Activated CD8-positive, alpha-beta memory T cell treated with anti-CD3 and anti-CD28 coated beads for 48 hours (primary cell): ENCODE results near the gene EML6.
"Not testable (repeated sequence)": the region's sequence is repeated elsewhere in the genome, so short reads cannot be mapped to it uniquely, and the experiment has no call there.

Experiments
- DNase-seq, 3 experiments: peaks; one replicate each; pipeline ENCODE4 v3.0.0-alpha.2; 2020; ENCODE audit warnings: low read depth in 2 of 3, low spot score in 2 of 3

The EML6 gene

GRCh38 chr2:54983345-54984220 is 260.1 kb downstream of the EML6 start:
- DNase-seq, result no peak

- DNase-seq, result no peak
These were observed 261.0 kb downstream of the EML6 start for GRCh38 chr2:54984476-54984875.

GRCh38 chr2:54986264-54986663 is 262.8 kb downstream of the EML6 start:
- DNase-seq, result no peak

- no peak for DNase-seq
These were observed 265.1 kb downstream of the EML6 start for GRCh38 chr2:54988612-54989011.

DNA sequence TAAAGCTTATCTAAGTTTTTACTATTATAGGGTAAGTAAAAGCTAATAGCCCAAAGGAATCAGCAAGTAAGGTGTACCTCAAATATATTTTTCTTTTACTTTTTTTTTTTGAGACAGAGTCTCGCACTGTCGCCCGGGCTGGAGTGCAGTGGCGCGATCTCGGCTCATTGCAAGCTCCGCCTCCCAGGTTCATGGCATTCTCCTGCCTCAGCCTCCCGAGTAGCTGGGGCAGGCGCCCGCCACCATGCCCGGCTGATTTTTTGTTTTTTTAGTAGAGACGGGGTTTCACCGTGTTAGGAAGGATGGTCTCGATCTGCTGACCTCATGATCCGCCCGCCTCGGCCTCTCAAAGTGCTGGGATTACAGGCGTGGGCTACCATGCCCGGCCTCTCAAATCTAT is 267.2 kb downstream of the EML6 start:
- DNase-seq, result not testable (repeated sequence)

DNA sequence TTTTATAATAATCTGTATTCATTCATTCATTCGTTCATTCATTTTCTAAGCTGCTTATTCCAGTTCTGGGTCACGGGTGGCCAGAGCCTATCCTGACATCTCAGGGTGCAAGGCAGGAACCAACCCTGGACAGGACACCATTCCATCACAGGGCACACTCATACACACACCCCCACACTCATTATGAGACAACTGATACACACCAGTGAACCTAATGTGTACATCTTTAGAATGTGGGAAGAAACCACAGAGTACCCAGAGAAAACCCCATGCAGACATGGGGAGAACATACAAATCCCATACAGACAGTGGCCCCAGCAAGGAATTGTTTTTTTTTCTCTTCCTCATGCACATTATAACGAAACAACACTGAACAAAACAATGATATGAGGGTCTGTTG is 272.1 kb downstream of the EML6 start:
- no peak for DNase-seq

DNA sequence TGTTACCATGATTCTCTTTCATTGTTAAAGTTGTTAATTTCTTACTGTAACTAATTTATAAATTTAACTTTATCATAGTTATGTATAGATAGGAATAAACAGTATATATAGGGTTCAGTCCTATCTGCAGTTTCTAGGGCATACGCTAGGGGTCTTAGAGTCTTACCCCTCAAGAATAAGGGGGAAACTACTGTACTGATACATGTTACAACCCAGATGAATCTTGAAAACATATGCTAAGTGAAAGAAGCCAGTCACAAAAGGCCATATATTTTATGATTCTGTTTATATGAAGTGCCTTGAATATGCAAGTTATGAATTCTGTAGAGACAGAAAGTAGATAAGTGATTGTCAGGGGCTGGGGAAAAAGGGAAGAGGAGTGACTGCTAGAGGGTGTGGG is 274.4 kb downstream of the EML6 start:
- no peak for DNase-seq

- DNase-seq, result no peak
These were observed 275.7 kb downstream of the EML6 start for GRCh38 chr2:54999182-54999581.

DNA sequence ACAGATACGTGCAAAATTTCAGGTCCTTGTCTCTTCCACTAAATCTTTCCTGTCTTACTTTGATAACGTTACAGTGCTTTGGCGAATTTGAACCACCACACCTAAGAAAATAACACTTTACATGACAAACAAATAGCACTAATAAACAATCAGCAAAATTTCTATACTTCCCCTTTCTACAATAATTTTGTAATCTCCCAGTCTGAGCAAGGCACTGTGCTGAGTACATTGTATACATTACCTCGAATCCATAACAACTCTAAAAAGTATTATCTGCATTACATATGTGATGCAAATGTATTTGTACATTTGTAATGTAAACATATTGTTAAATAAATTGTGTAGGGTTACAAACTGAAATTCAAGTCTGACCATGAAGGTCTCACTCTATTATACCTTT is 276.9 kb downstream of the EML6 start:
- no peak for DNase-seq

DNA sequence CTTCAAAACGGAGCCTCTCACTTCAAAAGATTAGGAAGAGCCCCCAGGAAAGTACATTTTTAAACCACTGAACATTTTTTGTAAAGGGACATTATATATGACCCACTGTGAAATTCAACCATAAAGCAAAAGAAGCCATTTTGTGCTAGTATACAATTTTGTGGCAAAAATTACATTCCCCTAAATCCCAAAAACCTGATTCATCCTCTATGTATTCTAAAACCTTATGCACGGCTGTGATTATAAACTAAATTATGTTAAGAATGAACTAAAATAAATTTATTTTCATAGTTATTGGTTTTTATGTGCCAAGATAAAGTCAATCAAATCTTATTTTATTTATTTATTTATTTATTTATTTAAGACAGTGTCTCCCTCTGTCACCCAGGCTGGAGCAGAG is 278.3 kb downstream of the EML6 start:
- DNase-seq, result no peak

DNA sequence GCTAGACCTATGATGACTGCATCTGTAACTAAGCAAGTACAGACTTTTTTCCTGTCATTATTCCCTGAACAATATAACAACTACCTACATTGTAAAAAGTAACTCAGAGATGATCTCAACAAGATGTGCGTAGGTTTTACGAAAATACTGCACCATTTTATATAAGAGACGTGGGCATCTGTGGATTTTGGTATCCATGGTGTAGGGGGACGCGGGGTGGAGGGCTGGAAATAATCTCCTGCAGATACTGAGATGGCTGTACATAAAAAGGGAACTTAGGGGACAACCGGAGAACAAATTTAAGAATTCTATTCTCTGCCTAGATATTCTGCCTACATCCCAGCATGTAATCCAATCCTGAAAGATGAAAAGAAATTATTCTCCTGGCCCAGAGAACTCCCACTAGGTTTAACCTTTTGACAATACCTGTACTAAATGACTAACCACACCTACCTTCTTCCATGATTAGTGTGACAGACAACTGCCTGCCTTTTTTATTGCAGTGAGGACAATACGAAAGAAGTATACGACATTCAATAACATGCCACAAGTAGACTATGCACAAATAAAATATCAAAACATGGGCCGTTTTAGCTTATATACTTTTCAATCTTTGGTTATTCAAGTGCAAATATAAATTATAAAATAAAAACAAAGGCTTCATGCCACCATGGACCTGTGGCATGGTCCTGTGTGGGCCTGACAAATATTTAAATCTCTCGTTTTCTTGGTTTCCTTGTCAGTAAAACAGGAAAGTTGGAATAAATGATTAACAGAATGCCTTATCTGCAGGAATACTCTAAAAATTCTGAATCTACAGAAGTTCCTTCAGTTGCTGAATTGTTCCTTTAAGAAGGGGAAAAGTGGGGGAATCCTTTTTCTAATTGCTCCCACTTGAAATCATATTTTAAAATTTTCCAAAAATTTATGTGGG is 280.5 kb downstream of the EML6 start:
- DNase-seq, result no peak

- no peak for DNase-seq
These were observed 282.8 kb downstream of the EML6 start for GRCh38 chr2:55006306-55006705.

GRCh38 chr2:55009277-55010060 is 286.0 kb downstream of the EML6 start:
- DNase-seq, result no peak

- DNase-seq, result no peak
These were observed 286.7 kb downstream of the EML6 start for GRCh38 chr2:55010149-55010591.

- DNase-seq, result no peak
These were observed 287.5 kb downstream of the EML6 start for GRCh38 chr2:55010915-55011314.

GRCh38 chr2:55011831-55012671 is 288.6 kb downstream of the EML6 start:
- DNase-seq, result no peak

DNA sequence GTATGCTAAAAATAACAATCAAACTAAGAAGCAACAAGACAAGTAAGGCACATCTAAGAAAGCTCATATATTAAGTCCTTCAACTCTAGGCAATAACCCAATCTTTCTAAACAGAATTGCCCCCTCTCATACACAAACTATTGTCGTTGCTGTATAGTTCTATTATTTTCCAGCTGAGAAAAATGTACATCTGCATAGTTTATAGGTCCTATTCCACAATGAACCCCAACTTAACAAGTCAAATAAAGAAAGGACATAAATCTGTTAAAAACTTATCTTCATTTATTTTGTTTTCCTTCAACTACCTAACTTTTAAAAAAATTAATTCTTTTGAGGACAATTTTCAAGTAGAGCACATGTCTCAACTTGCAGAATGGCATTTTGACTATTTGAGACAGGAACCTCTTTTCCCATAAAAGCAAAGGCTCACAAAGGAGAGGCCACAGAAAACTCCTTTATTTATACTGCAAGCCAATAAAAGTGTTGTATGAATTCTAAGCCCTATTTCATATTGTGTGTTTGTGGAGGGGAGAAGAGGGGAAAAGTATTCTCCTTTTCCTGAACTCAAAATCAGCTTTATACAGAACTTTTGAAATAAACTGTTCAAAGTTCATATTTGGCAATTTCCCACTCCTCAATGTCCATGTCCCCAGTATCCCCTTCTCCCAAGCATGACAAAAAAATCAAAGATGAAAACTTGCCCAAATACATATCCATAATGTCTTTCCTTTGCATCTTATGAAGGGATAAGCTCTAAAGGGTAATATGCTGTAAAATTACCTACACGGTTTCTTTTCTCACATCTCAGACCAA is 289.4 kb downstream of the EML6 start:
- no peak for DNase-seq

- no peak for DNase-seq
These were observed 290.5 kb downstream of the EML6 start for GRCh38 chr2:55013936-55014335.
